Keratinocyte (primary cell): Measurements from ENCODE around the gene TMEM42. TPM values are rescaled to one million over a fixed set of nuclear protein-coding genes. Genes with fewer than 3 reads are reported as not detected.

Experiments
- DNase-seq: peaks from one replicate; pipeline ENCODE4 v3.0.0-alpha.2; 2011; ENCODE audit warnings: low read depth, missing footprints, low spot score
- FAIRE-seq: peaks from 2 replicates; lab custom pipeline; 2011; peaks lifted over from hg19 to GRCh38; lab: Jason Lieb, UNC
- H2AFZ ChIP-seq: 2 replicates; pipeline ENCODE4 v1.6.0; 2012; ENCODE audit warnings: low read length, control low read depth, inconsistent platforms; ENCODE audit not compliant: control insufficient read depth
- H3K27ac ChIP-seq: 2 replicates; pipeline ENCODE4 v1.5.1; 2011; ENCODE audit warnings: low read length; ENCODE audit not compliant: control insufficient read depth, insufficient read depth
- H3K27me3 ChIP-seq: 3 replicates; pipeline ENCODE4 v1.6.0; 2011; ENCODE audit warnings: low read length; ENCODE audit not compliant: control insufficient read depth, insufficient read depth; ENCODE audit errors: extremely low read depth
- H3K36me3 ChIP-seq, 2 experiments: 2 replicates in 1 of 2; 3 replicates in 1 of 2; pipeline ENCODE4 v1.5.1; 2011; ENCODE audit warnings: low read length in 2 of 2, mild to moderate bottlenecking in 1 of 2; ENCODE audit not compliant: control insufficient read depth in 2 of 2, insufficient read depth in 2 of 2; ENCODE audit errors: extremely low read depth in 1 of 2
- H3K4me1 ChIP-seq: 3 replicates; pipeline ENCODE4 v1.5.1; 2011; ENCODE audit warnings: low read length; ENCODE audit not compliant: control insufficient read depth, insufficient read depth; ENCODE audit errors: extremely low read depth
- H3K4me2 ChIP-seq: 3 replicates; pipeline ENCODE4 v1.6.0; 2011; ENCODE audit warnings: low read depth, low read length; ENCODE audit not compliant: control insufficient read depth, insufficient read depth; ENCODE audit errors: extremely low read depth
- H3K4me3 ChIP-seq, 3 experiments: fragments of 200-600 bp in 1 of 3; sonication (generic) in 1 of 3; 2 replicates in 2 of 3; 3 replicates in 1 of 3; pipeline ENCODE4 v1.5.1; 2011 to 2016; ENCODE audit warnings: low read length in 3 of 3, mild to moderate bottlenecking in 3 of 3, control low read depth in 2 of 3, inconsistent platforms in 1 of 3, low read depth in 1 of 3, mixed read lengths in 1 of 3, mixed run types in 1 of 3, moderate library complexity in 1 of 3; ENCODE audit not compliant: control insufficient read depth in 2 of 3, insufficient read depth in 2 of 3; ENCODE audit errors: extremely low read depth in 1 of 3
- H3K79me2 ChIP-seq: 2 replicates; pipeline ENCODE4 v1.6.0; 2012; ENCODE audit warnings: low read length; ENCODE audit not compliant: control insufficient read depth, insufficient read depth
- H3K9ac ChIP-seq: 3 replicates; pipeline ENCODE4 v1.6.0; 2011; ENCODE audit warnings: low read length; ENCODE audit not compliant: control insufficient read depth, insufficient read depth; ENCODE audit errors: extremely low read depth
- H3K9me1 ChIP-seq: 3 replicates; pipeline ENCODE4 v1.6.0; 2011; ENCODE audit warnings: low read length; ENCODE audit not compliant: control insufficient read depth, insufficient read depth; ENCODE audit errors: extremely low read depth
- H3K9me3 ChIP-seq: 2 replicates; pipeline ENCODE4 v1.5.1; 2012; ENCODE audit warnings: low read depth, low read length; ENCODE audit not compliant: control insufficient read depth
- H4K20me1 ChIP-seq: 3 replicates; pipeline ENCODE4 v1.6.0; 2011; ENCODE audit warnings: low read length; ENCODE audit not compliant: control insufficient read depth, insufficient read depth; ENCODE audit errors: extremely low read depth
- EZH2 ChIP-seq: IDR thresholded peaks from one replicate; pipeline ENCODE4 v1.6.1; 2012; ENCODE audit warnings: inconsistent platforms, mild to moderate bottlenecking, low read length, moderate library complexity
- dilution Hi-C: fragments of 300-500 bp; cut with MboI; formaldehyde crosslinking; loops from one replicate; pipeline ENCODE4 v1.7.0; 2020; ENCODE audit warnings: low sequenced_read_pairs; ENCODE audit not compliant: extremely low pct_ligation_motif_present
- polyA plus RNA-seq, 5 experiments: library from polyadenylated mRNA; depleted of rRNA in 3 of 5; stranded (reverse) in 3 of 5; stranded (forward) in 1 of 5; unstranded in 1 of 5; fragments of >200 nt; gene quantifications; 1 replicate in 1 of 5; 2 replicates in 3 of 5; 3 replicates in 1 of 5; pipeline versions ENCODE4 v1.2.1 to v1.2.3, GENCODE V29; 2011 to 2012; ENCODE audit warnings: missing spikeins in 2 of 5, low read depth in 1 of 5, low replicate concordance in 1 of 5
- TF ChIP-seq, protein P1 (sequence below), 3 experiments: IDR thresholded peaks in 1 of 3; conservative IDR thresholded peaks in 1 of 3; optimal IDR thresholded peaks in 1 of 3; 2 replicates in 2 of 3; 3 replicates in 1 of 3; pipeline versions ENCODE3 to v1.5.1; 2011; ENCODE audit warnings: low read length in 3 of 3, mild to moderate bottlenecking in 3 of 3, moderate library complexity in 2 of 3, control low read depth in 1 of 3, inconsistent platforms in 1 of 3; ENCODE audit not compliant: insufficient read depth in 2 of 3; ENCODE audit errors: extremely low read depth in 1 of 3

TMEM42 gene
- polyA plus RNA-seq, 1 donor (not counting 4 experiments of a cell fraction or from before 2014, with no cell fraction given), result 19.5 TPM

DNA sequence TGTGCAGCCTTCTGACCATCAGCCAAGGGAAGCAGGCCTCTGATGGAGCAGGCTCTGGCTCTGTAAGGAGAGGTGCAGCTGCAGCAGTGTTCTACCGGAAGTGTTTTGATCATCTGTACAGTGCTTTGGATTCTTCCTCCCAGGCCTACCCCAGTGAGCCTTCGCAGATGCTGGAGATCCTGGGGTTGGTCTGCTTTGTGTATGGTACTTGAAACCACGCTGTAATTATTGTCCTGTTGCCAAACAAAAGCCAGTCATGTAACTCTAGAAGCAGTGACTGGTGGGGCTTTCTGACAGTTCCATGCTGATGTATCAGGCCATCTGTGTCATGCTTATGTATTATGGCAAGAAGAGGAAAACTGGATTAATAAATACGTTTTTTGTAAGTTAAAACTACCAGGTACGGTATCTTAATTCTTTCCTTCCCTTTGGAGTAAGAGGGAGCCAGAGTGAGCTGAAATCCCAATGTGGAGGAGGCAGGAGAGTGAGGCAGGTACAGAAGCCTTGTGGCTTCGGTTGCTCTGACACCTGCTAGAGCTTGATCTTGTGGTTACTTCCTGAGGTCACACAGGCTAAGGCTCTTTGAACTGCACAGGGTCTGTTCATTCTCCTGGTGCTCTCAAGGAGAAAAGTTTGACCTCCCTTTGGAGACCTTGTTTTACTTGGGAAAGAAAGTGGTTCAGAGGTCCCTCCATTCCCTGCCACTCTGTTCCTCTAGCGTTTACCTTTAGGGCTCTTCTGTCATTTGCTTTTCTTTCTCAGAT lies 3.7 kb downstream of the TMEM42 start:
- dilution Hi-C loops, result no loop called here
- no peaks in the 10 kb centered on the region for H3K27me3 ChIP-seq

DNA sequence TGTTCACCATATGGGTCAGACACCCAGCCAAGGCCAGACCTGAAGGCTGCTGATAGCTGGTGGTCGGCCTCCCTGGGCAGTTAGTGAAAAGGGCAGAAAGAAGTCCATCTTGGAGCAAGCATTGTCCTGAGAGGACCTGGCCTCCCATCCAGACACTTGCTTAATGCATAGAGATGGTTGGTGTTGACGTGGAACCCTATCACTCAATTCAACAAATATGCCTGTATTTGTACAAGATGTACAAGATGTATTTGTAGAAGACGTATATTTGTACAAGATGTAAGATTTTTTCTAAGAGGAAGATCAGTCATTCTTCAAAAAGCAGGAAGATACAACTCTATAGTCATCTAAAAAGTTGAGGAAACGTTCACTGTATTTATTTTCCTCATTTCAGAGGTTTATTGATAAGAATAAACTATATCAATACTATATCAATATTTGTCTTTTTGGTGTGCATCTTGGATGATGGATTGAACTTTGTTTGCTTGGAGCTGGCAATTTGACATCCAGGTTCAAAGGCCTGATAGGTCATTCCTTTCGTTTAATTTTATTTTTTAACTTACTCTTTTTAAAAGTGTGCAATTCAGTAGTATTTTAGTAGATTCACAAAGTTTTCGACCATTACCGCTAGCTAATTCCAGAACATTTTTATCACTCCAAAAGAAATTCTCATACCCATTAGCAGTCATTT lies 5.9 kb downstream of the TMEM42 start:
- TF ChIP-seq, protein P1, sequence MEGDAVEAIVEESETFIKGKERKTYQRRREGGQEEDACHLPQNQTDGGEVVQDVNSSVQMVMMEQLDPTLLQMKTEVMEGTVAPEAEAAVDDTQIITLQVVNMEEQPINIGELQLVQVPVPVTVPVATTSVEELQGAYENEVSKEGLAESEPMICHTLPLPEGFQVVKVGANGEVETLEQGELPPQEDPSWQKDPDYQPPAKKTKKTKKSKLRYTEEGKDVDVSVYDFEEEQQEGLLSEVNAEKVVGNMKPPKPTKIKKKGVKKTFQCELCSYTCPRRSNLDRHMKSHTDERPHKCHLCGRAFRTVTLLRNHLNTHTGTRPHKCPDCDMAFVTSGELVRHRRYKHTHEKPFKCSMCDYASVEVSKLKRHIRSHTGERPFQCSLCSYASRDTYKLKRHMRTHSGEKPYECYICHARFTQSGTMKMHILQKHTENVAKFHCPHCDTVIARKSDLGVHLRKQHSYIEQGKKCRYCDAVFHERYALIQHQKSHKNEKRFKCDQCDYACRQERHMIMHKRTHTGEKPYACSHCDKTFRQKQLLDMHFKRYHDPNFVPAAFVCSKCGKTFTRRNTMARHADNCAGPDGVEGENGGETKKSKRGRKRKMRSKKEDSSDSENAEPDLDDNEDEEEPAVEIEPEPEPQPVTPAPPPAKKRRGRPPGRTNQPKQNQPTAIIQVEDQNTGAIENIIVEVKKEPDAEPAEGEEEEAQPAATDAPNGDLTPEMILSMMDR (optimal IDR thresholded peaks at IDR 0.05 in 1 of 3, IDR thresholded peaks at IDR 0.05 in 1 of 3, conservative IDR thresholded peaks at IDR 0.05 in 1 of 3; ENCODE audit: extremely low read depth in 1 of 3, insufficient read depth in 2 of 3, low read length in 3 of 3), result no peak
- TF ChIP-seq EZH2, result no peak

More for the DNA sequence above, 3.7 kb downstream of the TMEM42 start:
- Histone ChIP-seq H4K20me1 (no peaks in the 10 kb centered on the region), H3K4me2 (no peak overlapping the region), H3K36me3 (peaks cover 2 to 10% of the 10 kb centered on the region in 2 experiments), H3K9ac (no peak overlapping the region), H3K79me2 (no peaks in the 10 kb centered on the region), H3K4me1 (peaks cover 10% of the 10 kb centered on the region), H3K9me3 (no peaks in the 10 kb centered on the region), H3K27ac (no peak overlapping the region), H3K9me1 (no peaks in the 10 kb centered on the region), H2AFZ (no peak overlapping the region), H3K4me3 (no peak overlapping the region)
- DNase-seq, result no peak
- FAIRE-seq, result no peak
- no peak for TF ChIP-seq EZH2
- TF ChIP-seq, protein P1 (optimal IDR thresholded peaks at IDR 0.05 in 1 of 3, IDR thresholded peaks at IDR 0.05 in 1 of 3, conservative IDR thresholded peaks at IDR 0.05 in 1 of 3; ENCODE audit: extremely low read depth in 1 of 3, insufficient read depth in 2 of 3, low read length in 3 of 3), result no peak

More for the DNA sequence above, 5.9 kb downstream of the TMEM42 start:
- Histone ChIP-seq H2AFZ (no peak overlapping the region), H3K79me2 (no peaks in the 10 kb centered on the region), H3K36me3 (peaks cover 2 to 10% of the 10 kb centered on the region in 2 experiments), H3K9me3 (no peaks in the 10 kb centered on the region), H3K9me1 (no peaks in the 10 kb centered on the region), H3K4me1 (peaks cover 3% of the 10 kb centered on the region), H3K27ac (no peak overlapping the region), H3K4me3 (no peak overlapping the region), H3K27me3 (no peaks in the 10 kb centered on the region), H3K9ac (no peak overlapping the region), H3K4me2 (no peak overlapping the region), H4K20me1 (no peaks in the 10 kb centered on the region)
- DNase-seq, result no peak
- FAIRE-seq, result no peak
- dilution Hi-C loops, result no loop called here
